Inflammatory macrophage treated with lipopolysaccharide for 4 hours (primary cell): ENCODE data around the gene LAMC3.
A peak's percentile ranks its signal among the peaks of the same experiment; 100 is the strongest.
"Not testable (repeated sequence)": the region's sequence is repeated elsewhere in the genome, so short reads cannot be mapped to it uniquely, and the experiment has no call there.

ENCODE experiments used
- DNase-seq: peaks from one replicate; pipeline ENCODE4 v3.0.0-alpha.2; 2020

Gene LAMC3

DNA sequence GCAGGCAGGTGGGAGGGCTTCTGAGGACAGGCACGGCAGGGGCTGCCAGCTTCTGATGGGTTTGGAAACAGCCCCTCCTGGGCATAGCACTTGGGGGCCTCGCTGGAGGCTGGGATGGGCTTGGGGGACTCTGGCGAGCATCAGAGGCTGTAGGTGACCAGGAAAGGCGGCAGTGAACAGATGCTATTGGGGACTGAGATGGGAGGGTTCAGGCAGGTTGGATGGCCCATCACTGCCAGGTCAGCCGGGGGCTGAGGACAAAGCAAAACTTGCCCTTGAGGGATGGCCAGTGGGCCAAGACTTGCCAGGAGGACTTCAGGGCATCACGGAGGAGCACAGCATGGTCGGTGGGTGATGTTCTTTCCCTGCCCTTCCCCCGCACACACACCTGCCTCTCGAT lies 94.0 kb downstream of the LAMC3 start:
- DNase-seq = no peak

DNA sequence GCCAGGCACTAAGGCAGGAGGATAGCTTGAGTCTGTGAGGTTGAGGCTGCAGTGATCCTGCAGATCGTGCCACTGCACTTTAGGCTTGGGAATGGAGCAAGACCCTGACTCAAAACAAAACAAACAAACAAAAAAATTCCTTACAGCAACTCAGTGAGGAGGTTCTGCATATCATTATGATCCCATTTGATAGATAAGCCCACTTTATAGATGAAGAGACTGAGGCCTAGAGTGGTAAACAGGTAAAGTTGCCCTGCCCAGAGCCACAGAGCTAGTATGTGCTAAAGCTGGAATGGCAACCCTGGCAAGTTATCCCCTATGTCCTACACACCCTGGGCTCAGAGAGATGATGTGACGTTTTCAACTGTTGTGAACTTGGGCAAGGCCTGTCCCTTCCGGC lies 94.6 kb downstream of the LAMC3 start:
- DNase-seq = no peak

DNA sequence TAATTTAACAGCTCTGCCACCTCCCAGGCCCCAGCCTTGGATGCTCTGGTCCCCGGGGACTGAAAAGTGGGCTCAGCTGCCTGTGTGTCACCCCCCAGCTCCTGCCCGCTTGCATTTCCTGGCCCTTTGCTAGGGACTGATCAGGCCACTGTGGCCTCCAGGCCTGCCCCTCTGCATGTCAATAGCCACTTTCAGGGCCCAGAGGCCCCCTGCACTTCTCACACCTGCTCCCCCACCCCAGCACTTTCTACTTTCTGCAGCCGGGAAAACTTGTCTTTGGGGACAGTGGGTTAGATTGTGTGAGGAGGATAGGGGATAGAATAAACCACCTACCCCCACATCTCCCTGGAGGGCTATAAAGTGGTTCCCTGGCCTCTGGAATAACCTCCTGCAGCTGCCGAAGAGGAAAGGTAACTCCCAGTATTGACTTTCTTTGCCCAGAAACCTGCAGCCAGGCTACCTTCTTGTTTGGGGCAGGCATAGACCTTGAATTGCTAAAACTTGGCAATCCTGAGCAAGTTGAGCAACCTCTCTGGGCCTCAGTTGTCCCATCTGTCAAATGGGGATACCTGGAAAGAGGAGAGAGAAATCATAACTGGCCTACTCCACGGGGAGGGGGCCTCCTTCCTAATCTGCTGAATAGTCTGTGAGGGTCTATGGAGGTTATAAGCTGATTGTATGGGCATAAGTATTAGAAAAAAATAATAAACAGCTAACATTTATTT lies 95.2 kb downstream of the LAMC3 start:
- DNase-seq = no peak

DNA sequence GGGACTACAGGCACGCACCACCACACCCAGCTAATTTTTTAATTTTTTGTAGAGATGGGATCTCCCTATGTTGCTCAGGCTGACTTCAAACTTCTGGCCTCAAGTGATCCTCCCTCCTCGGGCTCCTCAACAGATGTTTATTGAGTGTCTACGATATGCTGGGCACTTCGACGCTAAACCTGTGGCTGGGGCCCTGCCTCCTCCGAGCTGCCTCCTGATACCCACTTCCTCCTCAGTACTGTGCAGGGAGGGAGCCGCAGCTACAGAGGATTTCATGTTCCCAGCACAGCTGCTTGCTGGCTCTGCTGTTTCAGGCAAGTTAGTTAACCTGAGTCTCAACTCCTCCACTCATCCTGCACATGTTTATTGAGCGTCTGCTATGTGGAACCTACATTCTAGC lies 97.0 kb downstream of the LAMC3 start:
- no peak for DNase-seq

DNA sequence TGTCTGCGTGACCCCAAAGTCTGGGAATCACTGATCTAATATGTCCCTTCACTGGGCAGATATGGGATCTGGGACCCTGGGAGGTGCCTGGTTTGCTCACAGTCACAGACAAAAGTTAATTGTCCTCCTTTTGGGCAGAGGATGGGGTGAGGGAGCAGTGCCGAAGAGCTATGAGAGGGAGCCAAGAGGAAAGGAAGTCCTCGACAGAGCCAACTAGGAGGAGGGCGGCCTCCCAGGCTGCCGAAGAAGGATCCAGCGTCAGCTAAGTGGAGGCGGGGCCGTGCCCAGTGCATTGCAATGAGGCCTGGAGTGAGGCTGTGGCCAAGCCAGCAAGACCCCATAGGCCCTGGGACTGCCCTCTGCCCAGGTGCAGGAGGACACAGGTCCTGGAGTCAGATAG lies 98.8 kb downstream of the LAMC3 start:
- no peak for DNase-seq

DNA sequence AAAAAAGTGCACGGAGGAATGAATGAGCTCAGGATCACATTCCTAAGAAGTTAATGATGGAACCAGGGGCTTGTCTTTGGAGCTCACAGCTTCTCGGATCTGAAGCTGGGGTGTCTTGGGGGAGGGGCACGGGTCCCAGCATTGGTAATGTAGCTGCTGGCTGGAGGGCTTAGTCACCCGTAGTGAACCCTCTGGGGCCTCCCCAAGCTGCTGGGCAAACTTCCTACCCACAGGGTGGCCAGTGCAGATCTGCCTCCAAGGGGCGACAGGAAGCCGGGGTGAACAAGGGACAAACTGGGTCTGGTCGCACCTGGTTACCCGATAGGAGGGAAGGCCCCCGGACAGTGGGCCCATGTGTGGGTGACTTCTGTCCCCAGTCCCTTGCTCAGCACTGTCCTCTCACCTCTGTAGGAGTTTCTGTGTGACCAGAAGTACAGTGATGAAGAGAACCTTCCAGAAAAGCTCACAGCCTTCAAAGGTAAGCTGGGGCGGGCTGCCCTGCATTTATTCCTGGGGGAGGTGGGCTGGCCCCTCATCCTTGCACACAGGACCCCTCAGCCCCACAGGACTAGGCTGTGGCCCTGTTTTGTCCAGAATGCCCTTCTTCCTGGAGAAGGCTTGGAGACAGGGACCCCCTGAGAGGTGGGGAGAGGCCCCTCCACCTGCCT lies 102.3 kb downstream of the LAMC3 start:
- DNase-seq = no peak

DNA sequence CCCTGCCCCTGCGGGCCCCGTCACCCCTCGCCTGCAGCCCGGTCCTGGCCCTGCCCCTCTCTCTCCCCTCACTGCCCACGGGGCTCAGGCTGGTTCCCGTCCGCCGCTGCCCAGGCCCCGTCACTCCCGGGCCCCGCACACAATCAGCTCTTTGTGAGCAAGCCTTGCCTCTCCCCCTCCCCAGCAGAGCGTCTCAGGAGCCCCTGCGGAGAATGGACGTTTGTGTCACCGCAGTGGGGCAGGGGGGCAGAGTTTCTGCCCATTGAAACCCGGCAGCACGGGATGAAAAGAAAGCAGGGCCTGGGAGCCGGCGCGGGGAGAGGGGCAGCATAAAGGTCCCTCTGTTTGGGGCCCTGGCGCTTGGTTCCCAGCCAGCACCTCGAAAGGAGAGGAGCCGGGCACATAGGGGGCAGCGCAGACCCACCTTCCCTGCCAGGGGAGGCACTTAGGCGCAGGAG lies 102.9 kb downstream of the LAMC3 start:
- no peak for DNase-seq

DNA sequence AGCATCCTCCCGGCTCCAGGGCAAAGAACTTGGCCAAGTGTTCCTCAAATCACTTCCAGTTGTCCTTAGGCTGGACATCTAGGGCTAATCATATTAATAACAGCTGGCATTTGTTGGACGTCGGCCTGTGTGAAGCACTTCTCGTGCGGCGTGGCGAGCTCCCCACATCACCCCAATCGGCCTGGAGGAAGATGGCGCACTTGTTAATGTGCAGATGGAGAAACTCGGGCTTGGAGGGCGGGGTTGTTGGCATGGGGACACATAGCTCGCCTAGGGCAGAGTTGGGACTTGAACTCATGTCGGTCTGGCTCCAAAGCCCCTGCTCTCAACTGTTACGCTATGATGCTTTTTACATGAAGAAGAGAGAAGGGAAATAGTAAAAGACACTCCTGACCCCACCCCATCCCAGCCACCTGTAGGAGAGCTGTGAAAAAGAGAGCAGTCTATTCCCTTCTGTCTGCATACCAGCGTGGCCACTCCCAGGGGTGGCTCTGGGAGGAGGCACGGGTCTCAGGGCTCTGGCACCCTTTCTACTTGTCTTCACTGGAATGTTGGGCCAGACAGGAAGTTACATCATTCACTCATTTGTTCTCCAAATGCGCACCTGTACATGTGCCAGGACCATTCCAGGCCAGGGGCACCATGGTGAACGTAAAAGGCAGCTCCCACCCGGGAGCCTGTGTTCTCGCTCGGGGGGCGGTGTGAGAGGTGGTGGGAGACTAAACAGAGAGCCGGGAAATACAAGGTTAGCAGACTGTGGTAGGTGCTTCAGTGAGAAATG lies 103.6 kb downstream of the LAMC3 start:
- no peak for DNase-seq

DNA sequence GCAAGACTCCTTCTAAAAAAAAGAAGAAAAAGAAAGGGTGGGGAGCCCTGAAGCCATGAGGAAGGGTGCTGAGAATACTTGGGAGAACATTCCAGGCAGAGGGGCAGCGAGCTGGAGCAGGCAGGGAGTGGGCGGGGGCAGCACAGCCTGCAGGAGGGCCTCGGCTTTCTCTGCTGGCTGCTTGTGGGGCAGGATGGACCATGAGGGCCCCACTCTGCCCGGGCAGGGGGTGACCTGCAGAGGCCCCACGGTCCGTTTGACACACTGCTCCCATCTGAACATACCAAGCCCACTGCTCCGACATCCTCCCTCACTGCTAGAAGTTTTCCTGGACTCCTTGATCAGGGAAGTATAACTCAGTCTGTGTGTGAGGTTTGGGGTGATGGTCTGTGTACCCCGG lies 104.7 kb downstream of the LAMC3 start:
- no peak for DNase-seq

DNA sequence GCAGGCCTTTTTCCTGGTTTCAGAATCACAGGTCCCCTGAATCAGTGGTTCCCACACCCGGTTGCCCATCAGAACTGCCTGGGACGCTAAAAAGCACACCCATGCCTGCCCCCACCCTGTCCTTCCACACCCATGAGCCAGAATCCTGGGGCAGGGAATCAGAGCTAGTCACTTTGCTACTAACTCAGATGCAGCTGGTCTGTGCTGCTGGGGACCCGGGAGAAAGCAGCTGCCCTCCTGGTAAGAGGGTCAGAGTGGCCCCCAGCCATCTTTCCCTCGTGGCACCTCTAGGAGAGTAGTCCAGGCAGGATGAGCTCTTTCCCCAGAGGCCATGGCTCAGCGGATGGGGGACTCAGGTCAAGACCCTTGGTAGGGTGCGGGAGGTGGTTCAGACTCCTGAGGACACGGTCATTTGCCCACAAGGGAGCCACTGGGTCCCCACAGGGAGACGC lies 105.1 kb downstream of the LAMC3 start:
- DNase-seq = no peak

DNA sequence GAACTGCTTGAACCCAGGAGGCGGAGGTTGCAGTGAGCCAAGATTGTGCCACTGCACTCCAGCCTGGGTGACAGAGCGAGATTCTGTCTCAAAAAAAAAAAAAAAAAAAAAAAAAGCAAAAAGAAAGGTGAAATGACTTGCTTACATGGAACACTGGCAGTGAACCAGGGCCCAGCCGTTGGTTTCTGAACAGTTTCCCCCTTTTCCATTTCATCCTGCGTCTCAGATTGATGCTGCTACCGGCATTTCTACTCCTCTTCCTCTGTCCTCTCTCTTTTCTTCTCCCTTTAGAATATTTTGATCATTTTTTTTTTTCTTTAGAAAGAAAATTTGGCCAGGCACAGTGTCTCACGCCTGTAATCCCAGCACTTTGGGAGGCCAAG lies 106.4 kb downstream of the LAMC3 start:
- DNase-seq = not testable (repeated sequence)

DNA sequence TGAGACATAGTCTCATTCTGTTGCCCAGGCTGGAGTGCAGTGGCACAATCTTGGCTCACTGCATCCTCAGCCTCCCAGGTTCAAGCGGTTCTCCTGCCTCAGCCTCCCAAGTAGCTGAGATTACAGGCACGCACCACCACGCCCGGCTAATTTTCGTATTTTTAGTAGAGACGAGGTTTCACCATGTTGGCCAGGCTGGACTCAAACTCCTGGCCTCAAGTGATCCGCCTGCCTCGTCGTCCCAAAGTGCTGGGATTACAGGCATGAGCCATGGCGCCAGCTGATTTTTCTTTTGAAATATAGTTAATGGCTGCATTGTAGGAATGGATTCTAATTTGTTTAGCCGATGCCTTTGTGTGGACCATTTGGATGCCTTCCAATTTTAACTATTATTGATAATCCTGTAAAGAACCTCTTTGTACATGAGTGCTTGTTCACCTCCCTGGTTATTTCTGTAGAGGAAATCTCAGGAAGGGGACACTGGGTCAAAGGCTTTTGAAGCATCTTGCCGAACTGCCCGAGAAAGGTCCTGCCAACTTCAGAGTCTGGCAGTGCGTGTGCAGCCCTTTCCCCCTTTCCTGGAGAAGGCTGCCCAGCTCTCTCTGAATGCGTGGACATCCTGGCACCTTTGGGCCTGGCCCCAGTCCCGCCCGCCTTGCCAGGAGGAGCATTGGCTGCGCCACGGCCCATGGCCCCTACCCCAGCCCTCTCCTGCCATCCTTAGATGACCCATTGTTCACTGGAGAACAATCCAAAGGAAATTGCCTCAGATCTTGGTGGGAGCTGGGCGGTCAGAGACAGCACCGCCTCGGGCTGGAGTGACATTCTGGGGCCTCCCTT lies 107.5 kb downstream of the LAMC3 start:
- no peak for DNase-seq

DNA sequence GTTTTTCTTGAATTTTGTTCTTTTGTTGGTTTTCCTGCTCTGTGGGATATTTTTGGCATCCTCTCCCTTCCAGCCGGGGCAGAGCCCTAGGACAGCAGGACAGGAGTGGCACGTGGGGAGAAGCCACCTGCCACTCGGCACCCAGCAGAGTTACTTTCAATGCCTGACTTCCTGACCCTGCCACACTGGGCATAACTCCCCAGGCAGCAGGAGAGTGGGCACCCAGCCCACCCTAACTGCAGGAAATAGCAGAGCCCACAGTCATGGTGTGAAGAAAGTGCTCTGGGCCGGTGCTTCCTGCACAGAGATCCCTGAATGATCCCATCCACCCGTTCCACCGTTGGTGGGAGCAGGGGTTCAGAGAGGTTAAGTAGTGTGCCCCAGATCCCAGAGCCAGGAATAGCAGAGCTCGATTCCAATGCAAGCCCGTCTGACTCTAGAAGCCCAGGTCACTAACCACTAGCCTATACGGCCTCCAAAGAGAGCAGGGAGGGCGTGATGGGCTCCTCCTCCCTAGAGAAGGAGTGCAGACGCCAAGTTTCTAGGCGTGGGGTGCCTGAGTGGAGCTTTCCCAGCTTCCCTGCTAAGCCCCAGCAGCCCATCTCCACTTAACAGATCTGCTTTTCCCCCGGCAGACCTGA lies 108.3 kb downstream of the LAMC3 start:
- DNase-seq = no peak

DNA sequence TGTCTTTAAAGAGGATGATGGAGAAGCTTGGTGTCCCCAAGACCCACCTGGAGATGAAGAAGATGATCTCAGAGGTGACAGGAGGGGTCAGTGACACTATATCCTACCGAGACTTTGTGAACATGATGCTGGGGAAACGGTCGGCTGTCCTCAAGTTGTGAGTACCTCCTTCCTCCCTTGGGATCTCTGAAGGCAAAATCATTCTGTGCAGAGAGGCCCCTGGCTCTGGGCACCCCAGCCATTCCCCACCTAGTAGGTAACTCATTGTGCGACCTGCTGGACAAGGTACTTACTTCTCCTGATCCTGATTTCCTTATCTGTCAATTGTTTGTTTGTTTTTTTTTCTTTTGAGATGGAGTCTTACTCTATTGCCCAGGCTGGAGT lies 108.8 kb downstream of the LAMC3 start:
- DNase-seq = no peak

DNA sequence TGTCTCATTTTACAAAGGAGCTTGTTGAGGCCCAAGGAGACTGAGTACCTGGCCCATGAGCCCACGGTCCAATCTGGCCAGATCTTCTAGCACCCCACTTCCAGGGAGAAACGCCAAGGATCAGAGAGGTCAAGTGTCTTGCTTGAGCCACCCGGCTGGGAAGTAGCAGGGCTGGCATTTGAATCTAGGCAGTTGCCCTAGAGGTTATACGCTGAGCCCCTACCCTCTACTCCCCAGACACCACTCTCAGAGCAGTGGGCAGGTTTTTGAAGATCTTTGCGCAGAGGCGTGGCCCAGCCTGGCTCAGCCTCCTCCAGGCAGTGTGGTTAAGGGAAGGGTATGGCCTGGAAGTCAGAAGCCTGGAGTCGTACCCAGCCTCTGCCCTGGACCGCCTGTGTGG lies 110.6 kb downstream of the LAMC3 start:
- DNase-seq = no peak

DNA sequence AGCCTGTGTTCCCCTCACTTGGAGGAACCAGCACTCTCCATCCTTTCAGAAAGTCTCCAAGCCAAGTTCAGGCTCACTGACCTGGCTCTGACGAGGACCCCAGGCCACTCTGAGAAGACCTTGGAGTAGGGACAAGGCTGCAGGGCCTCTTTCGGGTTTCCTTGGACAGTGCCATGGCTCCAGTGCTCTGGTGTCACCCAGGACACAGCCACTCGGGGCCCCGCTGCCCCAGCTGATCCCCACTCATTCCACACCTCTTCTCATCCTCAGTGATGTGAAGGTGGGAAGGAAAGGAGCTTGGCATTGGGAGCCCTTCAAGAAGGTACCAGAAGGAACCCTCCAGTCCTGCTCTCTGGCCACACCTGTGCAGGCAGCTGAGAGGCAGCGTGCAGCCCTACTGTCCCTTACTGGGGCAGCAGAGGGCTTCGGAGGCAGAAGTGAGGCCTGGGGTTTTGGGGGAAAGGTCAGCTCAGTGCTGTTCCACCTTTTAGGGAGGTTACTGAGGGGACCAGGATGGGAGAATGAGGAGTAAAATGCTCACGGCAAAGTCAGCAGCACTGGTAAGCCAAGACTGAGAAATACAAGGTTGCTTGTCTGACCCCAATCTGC lies 111.8 kb downstream of the LAMC3 start:
- DNase-seq = no peak

DNA sequence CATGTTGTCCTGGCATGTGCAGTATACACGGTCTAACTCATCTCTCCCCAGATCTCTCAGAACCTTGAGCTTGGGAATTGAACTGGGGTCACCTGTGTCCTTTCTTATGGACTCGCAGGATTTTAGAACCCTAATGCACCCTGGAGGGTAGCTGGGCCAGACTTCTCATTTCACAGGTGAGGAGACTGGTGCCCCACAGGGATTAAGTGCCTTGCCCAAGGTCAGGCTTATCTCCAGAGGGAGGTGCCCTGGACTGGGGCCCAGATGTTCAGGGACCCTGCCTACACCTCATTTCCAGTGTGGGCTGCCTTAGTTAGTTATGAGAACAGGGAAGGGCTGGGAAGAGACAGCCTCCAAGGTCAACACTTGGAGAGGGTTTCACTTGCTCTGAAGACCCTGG lies 112.4 kb downstream of the LAMC3 start:
- no peak for DNase-seq

DNA sequence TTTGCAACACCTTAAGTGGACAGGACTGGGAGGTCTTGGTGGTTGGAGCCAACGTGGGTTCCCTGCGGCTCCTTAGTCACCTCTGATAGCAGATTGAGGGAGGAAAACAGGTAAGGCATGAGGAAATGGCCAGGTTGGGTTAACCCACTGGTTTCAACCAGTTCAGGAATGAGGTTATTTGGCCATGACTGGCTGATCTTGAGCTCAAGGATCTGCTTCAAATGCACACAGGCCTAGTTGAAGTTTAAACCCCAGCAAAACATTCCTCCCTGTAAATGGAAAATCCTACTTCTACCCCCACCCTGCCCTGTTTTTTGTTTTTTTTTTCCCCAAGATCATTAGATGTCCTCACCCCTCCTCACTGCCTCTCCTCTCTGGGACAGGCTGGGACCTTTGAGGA lies 113.2 kb downstream of the LAMC3 start:
- no peak for DNase-seq

DNA sequence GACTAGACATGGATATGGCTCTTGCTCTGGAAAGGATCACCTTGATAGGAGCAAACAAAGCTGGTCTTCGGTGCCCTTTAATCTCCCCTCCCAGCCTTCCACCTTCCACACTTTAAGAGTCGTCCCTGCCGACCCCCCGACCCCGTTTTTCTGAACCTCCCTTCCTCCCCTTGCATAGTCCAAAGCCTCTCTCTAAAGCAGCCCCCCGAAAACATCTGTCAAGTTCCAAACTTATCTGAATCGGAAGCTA lies 116.0 kb downstream of the LAMC3 start:
- DNase-seq = no peak

DNA sequence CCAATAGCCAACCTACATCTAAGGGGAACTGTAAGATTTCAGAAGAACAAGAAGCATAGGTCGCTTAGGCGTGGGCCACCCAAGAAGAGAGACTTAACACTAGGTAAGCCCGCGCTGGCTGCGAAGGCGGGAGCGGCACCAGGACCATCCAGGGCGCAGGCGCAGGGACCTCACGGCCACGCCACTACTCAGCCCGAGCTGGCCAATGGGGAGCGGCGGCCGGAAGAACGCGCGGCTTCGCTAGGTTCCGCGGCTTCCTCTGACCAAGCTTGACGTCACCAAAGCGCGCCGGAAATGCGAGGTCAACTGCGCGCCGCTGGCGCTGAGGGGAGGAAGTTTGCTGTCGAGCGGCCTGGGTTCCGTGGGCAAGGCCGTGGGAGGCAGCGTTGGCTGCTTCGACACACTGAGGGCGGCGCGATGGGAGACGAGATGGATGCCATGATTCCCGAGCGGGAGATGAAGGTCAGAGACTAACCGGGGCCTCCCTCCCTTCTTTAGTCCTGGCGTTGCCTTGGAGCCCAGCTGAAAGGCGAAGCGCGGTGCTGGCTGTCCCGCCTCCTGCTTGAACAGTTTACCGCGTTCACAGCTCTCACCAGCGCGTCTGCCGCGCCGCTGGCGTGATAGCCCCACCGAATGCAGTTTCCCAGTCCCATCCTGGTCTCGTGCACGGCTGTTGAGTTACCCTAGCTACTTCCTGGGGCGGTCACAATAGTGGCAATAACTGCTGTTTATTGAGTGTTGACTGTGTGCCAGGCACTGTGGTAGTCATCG lies 116.5 kb downstream of the LAMC3 start, which contains the start of gene NUP214:
Gene NUP214, plus strand, starts transcription at position 299 of the 771 bp plus-strand sequence. Its CDS starts 119 bp downstream, at position 418.
- peak; percentile 99 for DNase-seq

DNA sequence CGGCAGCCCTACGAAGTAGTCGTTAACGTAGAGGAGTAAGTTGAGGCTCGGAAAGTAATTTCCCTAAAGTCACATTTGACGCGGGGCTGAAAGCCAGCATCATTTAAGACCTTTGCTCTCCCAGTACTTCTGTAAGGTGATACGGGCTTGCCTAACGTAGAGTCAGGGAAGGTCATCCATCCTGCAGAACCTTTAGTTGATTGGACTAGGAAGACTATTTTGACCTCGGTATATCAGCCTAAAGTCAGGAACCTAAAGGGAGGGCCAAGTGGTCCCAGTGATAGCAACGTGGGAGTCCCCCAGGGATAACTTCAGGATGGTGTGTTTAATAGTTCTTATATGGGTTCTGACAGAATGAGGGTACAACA lies 117.1 kb downstream of the LAMC3 start:
- no peak for DNase-seq

DNA sequence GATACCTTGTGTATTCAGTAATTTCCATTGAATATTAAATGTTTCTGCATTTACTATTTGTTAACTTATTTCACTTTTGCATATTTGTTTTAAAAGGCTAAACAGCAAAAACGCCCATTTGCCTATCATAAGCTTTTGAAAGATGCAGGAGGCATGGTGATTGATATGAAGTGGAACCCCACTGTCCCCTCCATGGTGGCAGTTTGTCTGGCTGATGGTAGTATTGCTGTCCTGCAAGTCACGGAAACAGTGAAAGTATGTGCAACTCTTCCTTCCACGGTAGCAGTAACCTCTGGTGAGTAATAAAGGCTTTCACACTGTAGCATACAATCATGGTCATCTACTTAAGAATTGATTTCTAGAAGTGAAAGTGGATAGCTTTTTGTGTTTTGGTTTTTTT lies 120.2 kb downstream of the LAMC3 start:
- no peak for DNase-seq
